CD4-positive, alpha-beta T cell (primary cell): Measurements from ENCODE around the gene TMEM139. TPM values are rescaled to one million over a fixed set of nuclear protein-coding genes. Genes with fewer than 3 reads are reported as not detected.

ENCODE experiments used
- ATAC-seq: fragments of 200-7000 bp; cut with Tn5 transposase; one replicate; pipeline ENCODE4 v1.10.0; 2022; ENCODE audit warnings: mild to moderate bottlenecking; ENCODE audit not compliant: poor library complexity
- CTCF ChIA-PET: fragments of 350-600 bp; sonication (Branson Sonifier 250); formaldehyde crosslinking; loops from one replicate; lab custom pipeline; 2021; ENCODE audit warnings: antibody characterized with exemption, inconsistent platforms; lab: Charles Lee
- POLR2A ChIA-PET: fragments of 350-600 bp; sonication (Branson Sonifier 250); formaldehyde crosslinking; loops from one replicate; lab custom pipeline; 2021; ENCODE audit warnings: antibody characterized with exemption, inconsistent platforms; lab: Charles Lee
- DNase-seq, 14 experiments: peaks; one replicate each; pipeline ENCODE4 v3.0.0-alpha.2; 2013 to 2020; ENCODE audit warnings: mixed read lengths in 2 of 14
- H3K27ac ChIP-seq, 2 donors: one replicate each; pipeline versions ENCODE4 v1.5.1 to v1.7.0; 2013; ENCODE audit warnings: low read length in 2 of 2, low read depth in 1 of 2, mild to moderate bottlenecking in 1 of 2
- H3K27me3 ChIP-seq, 2 experiments: 1 replicate in 1 of 2; 2 replicates in 1 of 2; pipeline versions ENCODE4 v1.6.1 to v1.7.0; 2013; ENCODE audit warnings: low read length in 2 of 2, control low read depth in 1 of 2, mild to moderate bottlenecking in 1 of 2, moderate library complexity in 1 of 2; ENCODE audit not compliant: insufficient read depth in 2 of 2, control insufficient read depth in 1 of 2
- H3K36me3 ChIP-seq: one replicate; pipeline ENCODE4 v1.6.1; 2013; ENCODE audit warnings: low read length, control low read depth; ENCODE audit not compliant: insufficient read depth
- H3K4me1 ChIP-seq: one replicate; pipeline ENCODE4 v1.6.1; 2013; ENCODE audit warnings: low read length, control low read depth; ENCODE audit not compliant: insufficient read depth
- H3K4me3 ChIP-seq: one replicate; pipeline ENCODE4 v1.5.1; 2013; ENCODE audit warnings: mild to moderate bottlenecking, low read length, moderate library complexity
- H3K9me3 ChIP-seq, 2 experiments: 1 replicate in 1 of 2; 2 replicates in 1 of 2; pipeline versions ENCODE4 v1.6.1 to v1.7.0; 2013; ENCODE audit warnings: low read length in 2 of 2, mild to moderate bottlenecking in 2 of 2, control low read depth in 1 of 2, moderate library complexity in 1 of 2; ENCODE audit not compliant: control insufficient read depth in 1 of 2, insufficient read depth in 1 of 2
- H3K27ac Mint-ChIP-seq: one replicate; pipeline ENCODE4 v1.8.0; 2020; ENCODE audit warnings: mixed read lengths
- H3K27me3 Mint-ChIP-seq: one replicate; pipeline ENCODE4 v1.8.0; 2021; ENCODE audit warnings: mixed read lengths
- H3K36me3 Mint-ChIP-seq: one replicate; pipeline ENCODE4 v1.8.0; 2021; ENCODE audit warnings: low read depth, mixed read lengths
- H3K4me1 Mint-ChIP-seq: one replicate; pipeline ENCODE4 v1.8.0; 2021; ENCODE audit warnings: low read depth, mixed read lengths
- H3K4me3 Mint-ChIP-seq: one replicate; pipeline ENCODE4 v1.8.0; 2020; ENCODE audit warnings: mild to moderate bottlenecking, mixed read lengths
- H3K9me3 Mint-ChIP-seq: one replicate; pipeline ENCODE4 v1.8.0; 2020; ENCODE audit warnings: mixed read lengths
- intact Hi-C, 2 experiments: fragments of 100-400 bp; cut with DNase I in 1 of 2; cut with micrococcal nuclease in 1 of 2; formaldehyde crosslinking; loops; one replicate each; pipeline versions ENCODE4 v1.15.1 to v1.9.0; 2023 to 2025; cut with DNase I, micrococcal nuclease
- total RNA-seq, 174 experiments: library from RNA in 2 of 174; stranded (reverse) in 2 of 174; gene quantifications; one replicate each; pipeline ENCODE4 v1.2.3 and lab custom pipeline; 2021 to 2026
- TF ChIP-seq, protein P1 (sequence below): fragments of 200-600 bp; IDR thresholded peaks from one replicate; pipeline ENCODE4 v1.8.0; 2022; ENCODE audit warnings: antibody characterized with exemption, mild to moderate bottlenecking

TMEM139 gene
- total RNA-seq, 2 experiments from 2014 or later, result 0.20 to 0.27 TPM

DNA sequence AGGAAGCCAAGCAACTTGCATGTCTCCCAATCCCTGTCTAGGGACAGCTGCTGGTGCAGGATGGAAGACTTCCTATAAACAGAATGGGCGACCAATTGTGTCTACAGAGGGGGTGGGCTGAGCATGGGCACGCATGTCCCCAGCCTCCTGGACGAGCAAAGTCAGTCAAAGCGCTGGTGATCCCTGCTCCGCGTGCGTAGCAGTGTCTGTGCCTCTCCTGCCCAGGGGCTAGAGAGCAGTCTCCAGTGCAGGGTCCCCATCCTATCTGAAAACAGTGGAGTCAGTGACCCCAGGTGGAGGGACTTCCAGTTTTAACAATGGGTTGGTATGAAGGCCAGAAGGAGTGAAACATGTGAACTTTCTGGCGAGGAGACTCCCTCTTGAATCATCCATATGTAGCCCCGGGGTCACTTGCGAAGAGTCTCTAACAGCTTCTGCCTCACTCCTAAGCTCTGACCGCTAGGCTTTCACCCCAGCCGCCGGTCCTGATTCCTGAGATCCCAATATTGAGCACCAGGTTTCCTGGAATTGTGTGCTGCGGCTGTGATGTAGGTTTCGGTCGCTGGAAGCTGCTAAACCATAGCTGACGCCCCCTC, 2.7 kb downstream of the TMEM139 start:
- CTCF ChIA-PET, result interaction anchor here (1.0 to 1.9 kb wide), 7 partner anchors 21 to 47 kb away, joined by 3 to 5 read pairs (median 3); partner anchors contain the start of gene GSTK1
- no peaks in the 10 kb centered on the region for H3K27me3 Mint-ChIP-seq

DNA sequence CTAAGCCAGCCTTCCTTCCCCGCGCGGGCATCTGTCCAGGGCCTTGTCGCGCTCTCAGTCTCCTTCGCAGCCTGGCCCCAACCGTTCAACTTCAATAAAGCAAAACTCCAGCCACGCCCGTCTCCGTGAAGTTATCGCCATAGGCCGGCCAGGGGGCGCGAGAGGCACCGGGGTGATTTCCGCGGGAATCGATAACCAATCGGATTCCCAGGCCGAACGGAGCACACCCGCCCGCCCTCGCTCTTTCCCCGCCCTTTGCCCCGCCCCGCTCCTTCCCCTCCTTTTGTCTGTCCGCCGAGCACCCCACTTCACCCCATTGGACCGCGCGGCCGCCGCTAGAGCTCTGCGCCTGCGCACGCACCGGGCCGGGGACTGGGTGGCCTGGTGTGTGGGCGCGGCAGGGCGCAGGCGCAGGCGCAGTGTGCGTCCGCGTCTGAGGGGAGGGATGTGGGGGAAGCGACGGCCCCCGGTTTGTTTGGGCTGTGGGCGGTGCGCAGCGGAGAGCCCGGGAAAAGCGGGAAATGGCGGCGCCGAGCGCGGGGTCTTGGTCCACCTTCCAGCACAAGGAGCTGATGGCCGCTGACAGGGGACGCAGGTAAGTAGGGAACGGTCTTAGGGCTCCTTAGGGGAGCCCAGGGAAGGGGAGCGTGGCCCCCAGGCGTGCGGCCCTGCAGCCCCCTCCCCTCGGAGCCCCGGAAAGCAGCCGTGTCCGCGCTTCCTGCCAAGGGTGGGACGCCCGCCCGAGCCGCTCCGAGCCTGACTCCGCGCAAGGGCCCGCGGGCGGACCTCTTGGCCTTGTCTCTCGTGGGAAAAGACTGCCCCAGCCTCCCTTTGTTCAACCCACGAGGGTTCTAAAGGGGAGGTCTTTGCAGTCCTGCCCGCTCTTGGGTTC, 3.4 kb downstream of the TMEM139 start, which contains the start of gene CASP2:
TSS of gene CASP2 (plus strand) at position 417 of the 892 bp plus-strand sequence. CDS start at position 522, 105 bp downstream.
- no peaks in the 10 kb centered on the region for H3K27me3 ChIP-seq
- H3K36me3 ChIP-seq, result peaks cover 28% of the 10 kb centered on the region
- CTCF ChIA-PET, result interaction anchor here (0.7 to 1.9 kb wide), 9 partner anchors 21 to 92 kb away, joined by 3 to 5 read pairs (median 4); partner anchors contain the start of gene GSTK1
- POLR2A ChIA-PET, result interaction anchor here (0.6 to 3.6 kb wide), 27 partner anchors 9 to 480 kb away, joined by 3 to 32 read pairs (median 5); partner anchors contain the start of genes GSTK1 and ZYX
- Mint-ChIP-seq H3K36me3 (peaks cover 42% of the 10 kb centered on the region), H3K27me3 (no peaks in the 10 kb centered on the region), H3K9me3 (no peaks in the 10 kb centered on the region), H3K27ac (peak within 1 kb of the TSS; percentile 88), H3K4me1 (peaks cover 65% of the 10 kb centered on the region), H3K4me3 (peak within 1 kb of the TSS; percentile 96)
- H3K4me1 ChIP-seq, result peaks cover 43% of the 10 kb centered on the region
- intact Hi-C loops, result loop anchor here (1.0 to 10.0 kb wide), 4 partner anchors 25 to 433 kb away; partner anchors contain the start of genes EPHA1 (in 1 of the 2), EPHB6 (in 1 of the 2), GSTK1 (in 1 of the 2) and ZYX (in 1 of the 2)
- peak within 1 kb of the TSS; percentile 95 for H3K4me3 ChIP-seq
- DNase-seq (peak; percentile 97 to 100 (median 99)), ATAC-seq (peak; percentile 95)
- H3K27ac ChIP-seq, result peak within 1 kb of the TSS; percentile 68 to 76
- TF ChIP-seq, protein P1, sequence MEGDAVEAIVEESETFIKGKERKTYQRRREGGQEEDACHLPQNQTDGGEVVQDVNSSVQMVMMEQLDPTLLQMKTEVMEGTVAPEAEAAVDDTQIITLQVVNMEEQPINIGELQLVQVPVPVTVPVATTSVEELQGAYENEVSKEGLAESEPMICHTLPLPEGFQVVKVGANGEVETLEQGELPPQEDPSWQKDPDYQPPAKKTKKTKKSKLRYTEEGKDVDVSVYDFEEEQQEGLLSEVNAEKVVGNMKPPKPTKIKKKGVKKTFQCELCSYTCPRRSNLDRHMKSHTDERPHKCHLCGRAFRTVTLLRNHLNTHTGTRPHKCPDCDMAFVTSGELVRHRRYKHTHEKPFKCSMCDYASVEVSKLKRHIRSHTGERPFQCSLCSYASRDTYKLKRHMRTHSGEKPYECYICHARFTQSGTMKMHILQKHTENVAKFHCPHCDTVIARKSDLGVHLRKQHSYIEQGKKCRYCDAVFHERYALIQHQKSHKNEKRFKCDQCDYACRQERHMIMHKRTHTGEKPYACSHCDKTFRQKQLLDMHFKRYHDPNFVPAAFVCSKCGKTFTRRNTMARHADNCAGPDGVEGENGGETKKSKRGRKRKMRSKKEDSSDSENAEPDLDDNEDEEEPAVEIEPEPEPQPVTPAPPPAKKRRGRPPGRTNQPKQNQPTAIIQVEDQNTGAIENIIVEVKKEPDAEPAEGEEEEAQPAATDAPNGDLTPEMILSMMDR, result peak; percentile 57
- H3K9me3 ChIP-seq, result no peaks in the 10 kb centered on the region

More for the DNA sequence above, 2.7 kb downstream of the TMEM139 start:
- no peaks in the 10 kb centered on the region for H3K9me3 ChIP-seq
- no peak for DNase-seq
- H3K36me3 ChIP-seq, result peaks cover 21% of the 10 kb centered on the region
- peak overlapping the region; percentile 39 to 68 for H3K27ac ChIP-seq
- TF ChIP-seq, protein P1, result no peak
- peaks cover 44% of the 10 kb centered on the region for H3K4me1 ChIP-seq
- POLR2A ChIA-PET, result interaction anchor here (0.9 to 3.6 kb wide), 24 partner anchors 8 to 479 kb away, joined by 3 to 32 read pairs (median 6); partner anchors contain the start of genes GSTK1 and ZYX
- H3K27me3 ChIP-seq, result no peaks in the 10 kb centered on the region
- Mint-ChIP-seq H3K9me3 (no peaks in the 10 kb centered on the region), H3K4me1 (peaks cover 66% of the 10 kb centered on the region), H3K36me3 (peaks cover 39% of the 10 kb centered on the region), H3K4me3 (peak overlapping the region; percentile 96), H3K27ac (peak overlapping the region; percentile 88)
- intact Hi-C loops, result loop anchor here in 1 of 2 experiments (5.0 to 10.0 kb wide), 2 partner anchors 120 to 433 kb away; partner anchors contain the start of genes EPHA1 and EPHB6
- no peak for ATAC-seq
- peak overlapping the region; percentile 54 for H3K4me3 ChIP-seq

DNA sequence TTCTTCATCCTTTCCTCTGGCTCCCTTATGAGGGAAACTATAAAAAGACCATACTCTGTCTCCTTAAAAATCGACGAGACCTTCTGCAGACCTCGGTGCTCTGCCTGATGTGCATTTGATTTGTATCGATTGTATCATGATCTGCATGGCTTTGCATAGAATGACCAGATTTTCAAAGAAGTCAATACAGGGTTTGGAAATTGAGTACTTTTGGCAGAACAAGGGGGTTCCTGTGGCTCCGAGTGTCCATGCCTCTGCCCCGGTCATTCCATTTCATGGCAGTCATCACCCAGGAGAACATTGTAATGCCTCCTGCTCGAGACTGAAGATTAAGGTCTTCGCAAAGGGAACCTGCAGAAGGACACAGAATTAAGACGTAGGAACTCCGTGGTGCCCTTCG, 4.1 kb downstream of the TMEM139 start:
- Histone ChIP-seq H3K9me3 (no peaks in the 10 kb centered on the region), H3K27me3 (no peaks in the 10 kb centered on the region), H3K27ac (peak overlapping the region; percentile 44 to 76), H3K4me1 (peaks cover 37% of the 10 kb centered on the region), H3K4me3 (peak overlapping the region; percentile 95), H3K36me3 (peaks cover 35% of the 10 kb centered on the region)
- H3K9me3 Mint-ChIP-seq, result no peaks in the 10 kb centered on the region
- H3K27me3 Mint-ChIP-seq, result no peaks in the 10 kb centered on the region
- H3K27ac Mint-ChIP-seq, result peak overlapping the region; percentile 88
- DNase-seq, result no peak
- ChIA-PET CTCF (interaction anchor here (0.7 to 1.2 kb wide), 4 partner anchors 29 to 92 kb away, joined by 3 to 5 read pairs (median 4); no protein-coding TSS in a partner anchor), POLR2A (interaction anchor here (0.8 to 3.6 kb wide), 9 partner anchors 10 to 119 kb away, joined by 3 to 32 read pairs (median 10); partner anchors contain the start of genes GSTK1 and ZYX)
- intact Hi-C loops, result loop anchor here (1.0 to 10.0 kb wide), 4 partner anchors 26 to 434 kb away; partner anchors contain the start of genes EPHA1 (in 1 of the 2), EPHB6 (in 1 of the 2), GSTK1 (in 1 of the 2) and ZYX (in 1 of the 2)
- H3K36me3 Mint-ChIP-seq, result peaks cover 49% of the 10 kb centered on the region
- ATAC-seq, result no peak
- TF ChIP-seq, protein P1, result no peak
- H3K4me1 Mint-ChIP-seq, result peaks cover 62% of the 10 kb centered on the region
- peak overlapping the region; percentile 96 for H3K4me3 Mint-ChIP-seq
